HG03342 (cell line): ENCODE results near the gene ZNF554.

Experiments used
- ATAC-seq: cut with Tn5 transposase; IDR thresholded peaks from one replicate; pipeline ENCODE4 v1.9.1; 2021; ENCODE audit warnings: mild to moderate bottlenecking, moderate library complexity; ENCODE audit not compliant: unreplicated experiment

Gene ZNF554

DNA sequence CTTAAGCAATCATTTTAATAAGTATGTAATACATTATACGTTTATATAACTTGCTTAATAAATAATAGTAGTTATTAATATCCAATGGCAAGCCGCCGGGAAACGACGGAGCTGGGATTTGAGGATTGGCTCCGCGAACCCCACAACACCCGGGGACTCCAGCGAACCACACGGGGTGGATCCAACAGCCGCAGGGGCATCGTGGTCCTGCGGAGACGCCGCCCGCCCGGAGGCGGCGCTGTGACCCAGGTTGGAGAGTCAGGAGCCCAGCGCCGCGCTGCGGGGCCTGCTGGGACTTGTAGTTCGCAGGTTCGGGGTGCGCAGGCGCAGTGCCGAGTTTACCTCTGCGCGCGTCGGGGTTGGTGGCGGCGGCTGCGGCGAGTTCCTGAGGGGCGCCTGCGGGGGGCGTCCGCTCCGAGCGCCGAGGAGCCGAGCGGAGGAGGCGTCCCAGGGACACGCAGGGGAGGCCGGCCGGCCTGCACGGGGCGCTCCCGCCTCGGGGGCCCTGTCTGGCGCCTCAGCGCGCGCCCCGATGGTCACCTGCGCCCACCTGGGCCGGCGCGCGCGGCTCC lies at the start of gene ZNF554:
Gene ZNF554, plus strand, starts transcription at position 329 of the 572 bp plus-strand sequence. Its CDS starts 204 bp downstream, at position 533.
- ATAC-seq: peak; percentile 89

DNA sequence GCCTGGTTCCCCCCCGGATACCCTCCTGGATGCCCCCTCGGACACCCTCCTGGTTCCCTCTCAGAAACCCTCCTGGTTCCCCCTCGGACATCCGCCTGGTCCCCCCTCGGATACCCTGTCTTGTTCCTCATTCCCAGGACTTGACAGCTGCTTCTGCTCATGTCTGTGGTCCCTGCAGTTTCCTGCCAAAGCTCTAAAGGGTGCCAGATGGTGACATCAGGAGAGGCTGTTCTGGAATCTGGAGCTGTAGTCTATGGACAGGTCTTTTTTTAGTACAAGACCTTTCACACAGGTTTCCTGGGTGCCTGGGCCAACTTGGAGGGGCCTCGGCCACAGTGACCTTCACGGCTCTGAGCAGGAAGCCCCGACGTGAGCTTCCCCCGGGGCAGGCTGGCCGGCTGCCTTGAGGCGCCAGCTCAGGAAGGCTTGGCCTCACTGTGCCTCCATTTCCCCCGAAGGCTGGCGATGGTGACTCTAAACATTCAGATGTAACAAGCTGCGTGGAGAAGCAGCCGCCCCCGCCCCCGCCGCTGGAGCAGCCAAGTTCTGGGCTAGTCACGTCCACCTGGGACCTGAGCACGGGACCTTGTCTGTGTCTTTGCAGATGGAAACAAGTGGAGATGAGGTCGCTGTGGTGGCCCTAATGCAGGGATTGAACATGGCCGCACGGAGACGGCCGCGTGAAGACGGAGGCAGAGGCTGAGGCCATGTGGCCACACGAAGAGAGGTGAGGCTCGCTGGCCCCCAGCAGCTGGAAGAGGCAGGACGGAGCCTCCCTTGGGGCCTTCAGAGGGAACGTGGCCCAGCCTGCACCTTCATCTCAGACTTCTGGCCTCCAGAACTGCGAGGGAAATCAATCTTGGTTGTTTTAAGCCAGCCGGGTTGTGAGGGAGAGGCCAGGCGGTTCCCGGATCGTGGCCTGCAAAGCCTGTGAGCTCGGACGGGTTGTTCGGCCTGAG lies 49.3 kb upstream of the ZNF554 start:
- ATAC-seq: no peak

DNA sequence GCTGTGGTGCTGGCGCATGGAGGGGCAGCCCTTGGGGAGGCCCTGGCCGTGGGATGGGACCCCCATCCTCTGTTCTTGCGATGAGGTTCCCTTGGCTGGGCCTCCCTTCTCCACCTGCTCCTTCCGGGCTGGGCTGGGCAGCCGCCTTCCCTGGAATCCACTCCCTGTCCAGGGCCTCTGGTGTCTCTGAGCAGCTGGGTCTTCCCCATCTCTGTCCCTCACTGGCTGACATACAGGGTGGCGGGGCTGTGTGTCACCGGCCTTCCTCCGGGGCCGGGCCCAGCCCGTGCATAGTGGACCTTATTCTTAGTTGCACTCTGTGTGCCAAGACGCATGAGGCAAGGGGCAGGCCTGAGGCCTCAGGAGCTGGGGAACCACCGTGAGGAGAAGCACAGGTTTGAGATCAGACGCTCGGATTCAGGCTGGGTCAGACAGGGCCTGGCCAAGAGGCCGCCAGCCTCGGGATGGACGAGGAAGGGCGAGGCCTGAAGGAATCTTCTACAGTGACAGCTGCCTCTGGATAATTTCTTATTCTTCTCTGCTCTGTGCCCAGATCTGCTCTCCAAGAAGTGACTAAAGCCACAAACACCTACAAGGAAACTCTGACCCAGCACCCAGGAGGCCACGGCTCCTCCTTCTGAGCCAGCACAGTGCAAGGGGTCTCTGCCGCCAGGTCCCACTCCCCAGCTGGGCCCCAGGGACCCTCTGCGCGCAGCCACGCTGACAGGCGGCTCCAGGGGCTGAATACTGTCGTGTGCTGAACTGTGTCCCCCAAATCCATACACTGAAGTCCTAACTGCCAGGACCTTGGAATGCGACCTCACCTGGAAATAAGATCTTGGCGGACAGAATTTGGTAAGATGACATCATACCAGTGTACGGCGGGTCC lies 47.6 kb upstream of the ZNF554 start:
- ATAC-seq: no peak

- ATAC-seq: no peak
Observed at GRCh38 chr19:2774083-2774679, 45.5 kb upstream of the ZNF554 start.

GRCh38 chr19:2774953-2775555 lies 44.6 kb upstream of the ZNF554 start:
- ATAC-seq: no peak

DNA sequence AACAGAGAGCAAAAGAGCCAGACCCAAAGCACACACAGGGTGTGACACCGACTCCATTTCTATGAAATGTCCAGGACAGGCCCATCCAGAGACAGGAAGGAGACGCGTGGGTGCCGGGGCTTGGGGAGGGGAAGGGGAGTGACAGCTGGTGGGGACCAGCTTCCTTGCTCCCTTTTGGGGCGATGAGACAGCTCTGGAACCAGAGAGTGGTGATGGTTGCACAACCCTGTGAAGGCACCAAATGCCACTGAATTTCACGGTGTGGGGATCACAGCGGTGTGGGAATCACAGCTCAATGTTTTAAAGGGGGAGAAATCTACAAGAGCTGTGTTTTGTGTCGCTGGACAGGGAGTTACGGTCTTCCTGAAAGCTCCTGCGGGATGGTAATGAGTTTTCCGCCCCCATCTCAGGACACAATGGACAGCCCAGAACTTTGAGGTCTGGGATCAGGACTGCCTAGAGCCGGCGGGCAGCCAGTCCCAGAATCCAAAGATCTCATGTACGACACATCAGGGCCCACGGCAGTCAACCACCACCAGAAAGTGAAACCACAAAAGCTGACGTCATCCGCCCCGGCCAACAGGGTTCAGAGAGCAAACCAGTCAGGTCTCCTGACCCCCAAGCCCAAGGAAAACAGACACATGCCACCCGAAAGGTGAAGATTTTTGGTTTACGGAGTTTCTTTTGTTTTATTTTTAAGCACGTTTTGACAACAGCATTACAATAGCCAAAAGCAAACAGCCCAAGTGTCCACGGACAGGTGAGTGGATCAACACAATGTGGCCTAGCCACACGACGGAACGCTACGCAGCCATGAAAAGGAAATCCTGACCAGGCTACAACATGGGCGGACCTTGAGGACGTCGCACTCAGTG lies 43.9 kb upstream of the ZNF554 start:
- no peak for ATAC-seq

DNA sequence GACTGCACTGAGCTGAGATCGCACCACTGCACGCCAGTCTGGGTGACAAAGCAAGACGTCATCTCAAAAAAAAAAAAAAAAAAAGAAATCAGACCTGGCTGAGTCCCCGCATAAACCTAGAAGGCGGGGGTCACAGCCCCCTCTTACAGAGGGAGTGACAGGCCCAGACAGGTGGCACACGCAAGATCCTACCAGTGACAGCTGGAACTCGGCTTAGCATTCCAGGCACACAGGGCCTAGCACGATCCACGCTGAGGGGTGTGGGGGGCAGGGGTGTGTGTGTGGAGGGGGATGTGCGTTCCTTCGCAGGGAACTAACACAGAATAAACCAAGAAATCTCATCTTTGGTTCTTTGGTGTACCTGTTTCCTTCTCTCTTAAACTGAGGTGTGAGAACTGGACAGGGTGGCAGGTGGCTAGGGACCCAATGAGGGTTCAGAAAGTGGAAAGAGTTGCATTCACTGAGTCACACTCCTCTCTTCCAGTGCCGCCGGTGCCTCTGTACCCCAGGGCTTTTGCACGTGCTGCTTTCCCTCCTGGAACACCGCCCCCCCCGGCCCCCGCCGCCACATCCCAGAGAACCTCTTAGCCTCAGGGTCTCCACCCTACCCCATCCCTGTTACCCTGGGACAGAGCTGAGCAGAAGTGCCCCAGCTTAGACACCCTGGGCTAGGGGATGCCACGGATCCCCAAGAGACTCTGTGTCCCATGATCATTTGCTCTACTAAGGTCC lies 41.5 kb upstream of the ZNF554 start:
- no peak for ATAC-seq

DNA sequence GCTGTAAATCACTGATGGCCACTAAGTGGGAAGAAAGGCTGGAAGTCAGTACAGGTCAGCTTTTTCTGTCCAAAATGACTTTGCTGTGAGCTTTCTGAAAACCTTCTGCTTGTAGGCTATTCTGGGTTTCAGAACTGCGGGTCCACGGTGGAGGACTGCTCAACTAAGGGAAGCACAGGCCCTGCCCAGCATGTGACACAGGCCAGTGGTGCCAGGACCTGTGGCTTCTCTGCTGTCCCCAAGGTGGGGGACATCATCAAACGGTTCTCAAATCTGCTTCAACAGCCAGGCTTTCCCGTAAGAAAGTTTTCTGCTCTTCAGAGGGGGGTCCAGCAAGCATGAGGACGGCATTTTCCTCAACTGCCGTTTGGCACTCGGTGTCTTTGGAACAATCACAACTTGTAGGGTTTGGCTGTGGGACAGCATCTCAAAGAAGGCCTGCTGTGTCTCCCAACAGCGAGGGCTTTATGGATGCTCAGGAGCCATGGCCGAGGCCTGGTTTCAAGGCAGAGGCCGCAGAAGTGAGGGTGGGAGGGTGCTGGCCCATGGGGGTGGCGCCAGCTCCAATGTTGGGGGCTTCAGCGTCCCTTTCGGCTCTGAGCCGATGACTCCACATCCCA lies 40.4 kb upstream of the ZNF554 start:
- no peak for ATAC-seq

DNA sequence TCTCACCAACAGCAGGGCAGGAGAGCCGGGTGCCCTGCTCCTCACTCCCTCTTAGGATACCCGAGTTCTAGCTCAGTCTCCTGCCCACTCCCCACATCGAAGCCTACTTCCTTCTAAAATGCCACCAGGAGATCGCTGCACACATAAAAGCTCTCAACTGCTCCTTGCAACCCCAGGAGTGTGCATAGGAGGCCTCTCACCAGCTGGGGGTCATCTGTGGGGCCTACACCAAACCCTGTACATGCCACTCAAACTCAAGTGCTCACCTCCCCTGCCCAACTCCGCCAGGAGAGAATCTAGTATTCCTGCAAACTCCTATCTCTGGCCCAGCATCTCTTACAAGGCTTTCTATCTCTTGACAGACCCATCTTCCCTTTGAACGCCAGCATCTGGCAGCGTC lies 39.4 kb upstream of the ZNF554 start:
- no peak for ATAC-seq

- no peak for ATAC-seq
Observed at GRCh38 chr19:2782329-2782935, 37.2 kb upstream of the ZNF554 start.

DNA sequence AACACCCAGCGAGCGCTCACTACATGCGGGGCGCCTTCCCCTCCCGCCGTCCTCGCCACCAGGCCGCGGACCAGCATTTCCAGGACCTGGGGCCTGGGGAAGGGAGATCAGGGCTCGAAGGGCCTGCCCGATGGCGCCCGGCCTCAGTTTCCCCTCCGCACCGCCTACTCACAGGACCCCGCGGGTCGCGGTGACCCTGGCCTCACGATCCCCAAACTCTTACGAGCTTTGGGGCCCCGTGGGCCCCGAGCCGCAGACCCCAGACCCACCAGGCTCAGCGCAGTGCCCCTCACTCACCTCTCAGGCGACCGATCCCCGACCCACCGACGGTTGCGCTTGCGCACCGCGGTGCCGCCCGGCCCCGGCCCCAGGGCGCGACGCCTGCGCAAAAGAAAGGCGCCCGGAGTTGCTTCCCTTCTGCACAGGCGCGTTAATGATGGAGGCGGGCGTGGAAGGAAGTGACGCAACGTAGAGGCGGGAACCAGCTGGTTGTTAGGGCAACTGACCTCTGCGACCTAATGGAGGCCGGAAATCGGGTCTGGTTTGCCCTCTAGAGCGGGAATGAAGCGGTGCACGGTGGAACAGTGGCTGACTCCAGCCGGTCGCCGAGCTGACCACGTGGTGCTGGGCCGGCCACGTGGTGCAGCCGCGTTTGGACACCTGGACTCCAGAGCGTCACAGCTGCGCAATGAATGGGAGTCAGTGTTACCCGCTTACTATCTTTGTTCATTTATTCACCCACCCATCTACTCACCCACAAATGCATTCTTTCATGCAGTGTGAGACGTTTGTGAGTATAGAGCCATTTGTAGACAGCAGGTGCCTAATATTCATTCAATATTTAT lies 36.5 kb upstream of the ZNF554 start, which contains the start of gene SGTA:
Gene SGTA, minus strand, starts transcription at position 338 of the 845 bp plus-strand sequence. CDS start 14,205 bp downstream, outside the sequence.
- ATAC-seq: peak; percentile 75

DNA sequence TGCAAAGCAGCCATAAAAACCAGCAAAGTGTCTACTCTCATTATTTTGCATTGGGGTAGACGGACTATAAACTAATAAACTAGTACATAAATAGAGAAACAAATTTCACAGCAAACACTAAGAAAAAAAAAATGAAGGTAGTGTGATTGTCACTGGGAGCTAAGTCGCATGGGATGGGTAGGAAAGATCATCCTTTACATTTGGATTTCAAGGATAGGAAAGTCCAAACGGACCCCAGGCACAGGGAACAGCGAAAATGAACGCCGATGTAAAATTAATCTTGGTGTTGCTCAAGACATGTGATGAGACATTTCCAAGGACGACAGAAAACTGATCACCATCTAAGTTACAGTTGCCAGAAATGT lies 35.9 kb upstream of the ZNF554 start:
- no peak for ATAC-seq

- ATAC-seq: peak; percentile 63
Observed at GRCh38 chr19:2785244-2785997, 34.2 kb upstream of the ZNF554 start, which contains the start of gene THOP1. TSS of gene THOP1 (plus strand) at chr19:2785503. CDS start at chr19:2785663, 160 bp downstream.

GRCh38 chr19:2787115-2787514 lies 32.6 kb upstream of the ZNF554 start:
- no peak for ATAC-seq

- ATAC-seq: no peak
Observed at GRCh38 chr19:2788237-2788636, 31.4 kb upstream of the ZNF554 start.

- ATAC-seq: no peak
Observed at GRCh38 chr19:2790194-2790556, 29.5 kb upstream of the ZNF554 start.
